ENCODE data around the gene MAP2.

Gene MAP2

DNA sequence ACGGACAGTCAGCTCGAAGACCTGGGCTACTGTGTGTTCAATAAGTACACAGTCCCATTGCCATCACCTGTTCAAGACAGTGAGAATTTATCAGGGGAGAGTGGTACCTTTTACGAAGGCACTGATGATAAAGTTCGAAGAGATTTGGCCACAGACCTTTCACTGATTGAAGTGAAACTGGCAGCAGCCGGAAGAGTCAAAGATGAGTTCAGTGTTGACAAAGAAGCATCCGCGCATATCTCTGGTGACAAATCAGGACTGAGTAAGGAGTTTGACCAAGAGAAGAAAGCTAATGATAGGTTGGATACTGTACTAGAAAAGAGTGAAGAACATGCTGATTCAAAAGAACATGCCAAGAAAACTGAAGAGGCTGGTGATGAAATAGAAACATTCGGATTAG lies 270.9 kb downstream of the MAP2 start:
- FAIRE-seq (no peak), DNase-seq (ENCODE audit: insufficient read length, low spot score) (no peak)

DNA sequence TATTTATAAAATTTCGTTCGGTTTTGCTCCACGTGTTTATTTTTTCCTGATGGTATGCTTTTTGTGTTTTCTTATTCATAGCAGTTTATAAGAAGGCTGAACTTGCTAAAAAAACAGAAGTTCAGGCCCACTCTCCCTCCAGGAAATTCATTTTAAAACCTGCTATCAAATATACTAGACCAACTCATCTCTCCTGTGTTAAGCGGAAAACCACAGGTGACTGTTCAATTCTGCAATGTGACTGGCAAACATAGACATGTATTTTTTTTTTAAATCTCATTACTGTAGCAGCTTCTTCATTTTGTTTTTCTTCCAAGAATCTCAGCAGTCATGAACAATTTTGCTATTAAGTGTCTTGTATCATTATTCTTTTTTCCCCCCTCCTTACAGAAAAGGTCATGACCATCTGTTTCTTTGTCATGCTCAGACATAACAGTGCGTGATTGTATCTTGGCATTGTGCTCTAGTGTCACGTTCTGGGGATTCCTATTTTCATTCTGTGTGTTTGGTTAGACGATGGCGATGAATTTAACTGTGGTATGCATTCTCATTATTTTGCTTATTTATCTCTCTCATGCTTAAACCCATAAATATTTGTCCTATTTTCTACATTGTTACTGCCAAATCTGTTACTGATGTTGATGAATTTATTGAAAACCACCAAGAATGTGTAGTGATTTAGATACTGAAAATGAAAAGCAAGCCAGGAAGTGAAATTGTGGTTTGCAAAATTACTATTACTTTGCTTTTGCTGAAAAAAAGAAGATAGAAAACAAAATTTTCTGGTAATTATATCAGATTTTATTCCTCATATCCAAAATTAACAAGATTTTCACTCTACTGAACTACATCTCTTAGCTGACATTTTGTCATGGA lies 273.2 kb downstream of the MAP2 start:
- peak; percentile 4 for DNase-seq (ENCODE audit: insufficient read length, low spot score)
- FAIRE-seq = peak; percentile 42

DNA sequence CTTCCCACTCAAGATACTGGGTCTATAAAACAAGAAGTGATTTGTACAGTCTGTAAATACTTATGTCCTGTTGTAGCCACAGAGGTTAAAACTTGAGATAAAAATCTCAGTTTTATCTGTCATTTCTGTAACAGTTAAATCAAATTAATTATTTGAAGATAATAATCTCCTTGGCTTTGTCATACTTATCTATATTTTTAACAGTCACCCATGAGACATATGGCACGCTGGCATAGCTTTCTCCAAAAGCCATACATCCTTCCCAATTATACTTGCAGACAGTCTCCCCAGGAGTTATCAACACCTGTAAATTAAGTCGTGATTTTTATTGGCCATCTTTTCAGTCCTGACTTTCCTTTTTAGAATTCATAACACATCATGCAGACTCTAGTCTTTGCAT lies 278.9 kb downstream of the MAP2 start:
- no peak for FAIRE-seq
- no peak for DNase-seq (ENCODE audit: insufficient read length, low spot score)

DNA sequence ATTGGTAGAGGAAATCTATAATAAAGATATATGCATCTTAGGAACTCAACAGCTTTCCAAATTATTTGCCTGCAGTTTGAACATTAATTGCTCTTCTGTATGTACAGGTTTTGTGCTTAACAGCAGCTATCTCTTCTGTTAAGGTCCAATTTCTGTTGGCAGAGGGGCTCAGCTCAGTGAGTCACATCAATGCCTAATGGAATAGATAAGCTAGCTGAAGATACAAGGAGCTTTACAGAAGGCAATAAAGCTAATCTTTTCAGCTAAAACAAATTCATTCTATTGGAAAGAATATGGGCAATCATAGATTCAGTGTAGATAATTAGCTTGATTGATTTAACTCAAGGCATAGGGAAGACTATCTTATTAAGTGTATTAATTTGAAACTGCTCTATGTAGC lies 289.4 kb downstream of the MAP2 start:
- FAIRE-seq = no peak

DNA sequence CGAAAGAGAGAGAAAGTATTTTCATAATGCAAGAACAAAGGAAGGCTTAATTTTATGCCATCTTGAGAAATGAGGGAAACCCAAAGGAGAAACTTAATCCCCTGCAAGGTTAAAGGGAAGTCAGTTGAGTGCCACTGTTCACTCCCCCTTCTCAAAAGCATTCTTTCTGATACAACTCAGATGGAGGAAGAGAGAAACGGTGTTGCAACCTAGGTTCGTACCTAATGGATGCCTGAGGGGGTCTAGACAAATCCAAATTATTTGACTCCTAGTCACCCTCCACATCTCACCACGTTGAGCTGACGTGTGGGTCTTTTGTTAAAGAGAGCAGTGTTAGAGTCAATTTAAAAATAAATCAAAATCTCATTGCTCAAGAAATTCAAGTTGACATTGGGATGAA lies 295.2 kb downstream of the MAP2 start:
- FAIRE-seq (no peak), DNase-seq (ENCODE audit: insufficient read length, low spot score) (no peak)

More for the DNA sequence above, 289.4 kb downstream of the MAP2 start:
- no peak for DNase-seq (ENCODE audit: insufficient read length, low spot score)

DNA sequence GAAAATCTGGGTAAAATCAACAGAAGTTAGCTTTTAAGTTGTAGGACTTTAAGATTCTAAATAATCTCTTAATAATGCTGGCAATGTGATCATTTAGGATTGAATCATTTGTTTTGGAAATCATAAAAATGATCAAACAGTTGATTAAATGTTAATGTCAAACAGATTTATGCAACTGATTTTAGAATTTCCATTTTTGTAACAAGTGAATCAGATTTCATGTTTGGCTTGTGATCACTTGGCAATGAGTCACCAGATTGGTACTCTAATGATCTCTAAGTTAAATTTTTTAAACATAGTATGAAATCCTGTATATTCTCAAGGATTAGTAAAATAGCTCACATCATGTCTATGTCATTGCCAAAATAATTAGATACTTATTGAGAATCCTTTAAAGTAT lies 297.6 kb downstream of the MAP2 start:
- FAIRE-seq = no peak
- DNase-seq (ENCODE audit: insufficient read length, low spot score) = no peak

DNA sequence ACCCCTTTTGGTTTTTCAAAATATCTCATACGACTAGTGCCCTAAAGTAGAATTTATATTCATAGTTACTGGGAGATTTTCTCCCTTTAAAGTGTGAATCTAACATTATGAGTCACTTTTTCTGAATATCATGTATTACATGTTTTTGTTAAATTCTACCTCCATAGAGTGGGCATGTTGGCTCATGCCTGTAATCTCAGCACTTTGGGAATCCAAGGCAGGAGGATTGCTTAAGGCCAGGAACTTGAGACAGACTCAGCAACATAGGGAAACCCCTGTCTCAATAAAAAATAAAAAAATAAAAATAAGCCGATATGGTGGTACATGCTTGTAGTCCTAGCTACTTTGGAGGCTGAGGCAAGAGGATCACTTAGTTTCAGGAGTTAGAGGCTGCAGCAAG lies 302.5 kb downstream of the MAP2 start:
- DNase-seq (ENCODE audit: insufficient read length, low spot score) (no peak), FAIRE-seq (no peak)

DNA sequence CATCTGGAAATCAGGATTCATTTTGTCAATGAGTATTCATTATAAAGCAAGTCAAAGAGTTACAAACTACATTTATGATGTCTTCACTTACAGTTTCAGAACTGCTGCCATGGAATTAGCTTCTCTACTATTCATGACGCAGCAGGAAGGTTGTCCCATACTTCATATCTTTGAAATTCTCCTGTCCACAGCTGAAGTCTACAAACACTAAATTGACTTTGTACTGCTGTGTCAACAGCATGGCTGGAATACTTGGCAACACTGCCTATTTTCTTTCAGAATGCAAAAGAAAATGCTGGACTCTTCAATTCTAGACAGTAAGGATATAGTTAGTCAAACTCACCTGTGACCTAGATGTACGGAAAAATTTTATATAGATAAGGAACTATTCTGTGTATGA lies 303.2 kb downstream of the MAP2 start:
- no peak for DNase-seq (ENCODE audit: insufficient read length, low spot score)
- FAIRE-seq = no peak

DNA sequence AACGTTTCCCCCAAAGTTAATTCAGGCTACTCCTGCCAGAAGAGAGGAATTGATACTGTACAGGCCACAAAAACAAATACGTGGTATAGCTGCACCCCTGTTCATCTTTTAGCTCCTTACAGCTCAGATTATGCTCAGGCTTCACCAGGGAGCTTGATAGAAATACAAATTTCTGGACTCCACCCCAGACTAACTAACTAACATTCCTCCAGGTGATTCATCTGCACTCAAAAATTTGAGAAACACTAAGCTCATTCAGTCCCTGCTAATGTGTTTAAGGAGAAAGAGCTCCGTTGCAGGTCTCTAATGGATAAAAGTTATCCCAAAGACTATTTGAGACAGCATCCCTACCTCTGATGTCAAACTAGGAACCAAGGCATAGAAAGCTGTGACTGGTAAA lies 311.0 kb downstream of the MAP2 start:
- DNase-seq (ENCODE audit: insufficient read length, low spot score) = no peak
- no peak for FAIRE-seq

DNA sequence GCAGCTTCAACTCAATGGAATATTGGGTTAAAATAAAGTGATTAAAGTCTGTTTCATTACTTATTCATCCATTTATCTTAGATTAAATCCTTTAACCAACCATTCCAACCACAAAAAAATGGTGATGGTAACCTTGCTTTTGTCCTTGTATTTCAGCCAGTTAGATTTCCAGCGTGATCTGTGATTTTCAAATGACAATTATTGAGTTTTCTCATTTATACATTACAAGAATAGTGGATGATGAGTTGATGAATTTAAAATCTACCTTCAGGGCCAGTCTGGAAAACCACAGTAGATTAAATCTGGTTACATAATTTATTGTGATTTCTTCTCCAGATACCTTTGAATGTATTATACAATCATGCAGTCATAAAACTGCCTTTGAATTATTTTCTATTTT lies 318.1 kb downstream of the MAP2 start:
- DNase-seq (ENCODE audit: insufficient read length, low spot score) = no peak
- FAIRE-seq = no peak

DNA sequence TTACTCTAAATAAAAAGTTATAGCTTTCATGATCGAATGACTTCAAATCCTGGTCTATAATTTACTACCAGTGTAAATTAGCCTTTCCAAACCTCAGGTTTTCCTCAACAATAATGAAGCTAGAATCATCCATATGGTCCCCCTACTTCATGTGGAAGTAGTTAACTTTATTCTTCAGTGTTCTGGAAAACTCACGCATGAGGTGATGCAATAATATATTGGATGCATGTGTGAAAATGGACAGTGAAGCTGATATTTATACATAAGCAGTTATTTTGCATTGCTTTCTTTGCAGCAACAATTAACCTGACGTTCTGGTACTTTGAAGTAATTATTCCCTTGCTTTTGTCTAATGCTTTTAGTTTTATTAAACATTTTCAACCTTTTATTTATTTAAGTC lies 329.2 kb downstream of the MAP2 start:
- no peak for FAIRE-seq
- no peak for DNase-seq (ENCODE audit: insufficient read length, low spot score)

DNA sequence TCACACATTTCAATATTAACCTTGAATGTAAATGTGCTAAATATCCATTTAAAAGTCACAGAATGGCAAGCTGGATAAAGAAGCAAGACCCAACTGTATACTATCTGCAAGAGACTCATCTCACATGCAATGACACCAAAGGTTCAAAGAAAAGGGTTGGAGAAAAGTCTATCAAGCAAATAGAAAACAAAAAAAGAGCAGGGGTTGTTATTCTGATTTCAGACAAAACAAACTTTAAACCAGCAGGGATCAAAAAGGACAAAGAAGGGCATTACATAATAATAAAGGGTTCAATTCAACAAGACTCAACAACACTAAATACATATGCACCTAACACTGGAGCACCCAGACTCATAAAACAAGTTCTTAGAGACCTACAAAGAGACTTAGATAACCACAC lies 333.3 kb downstream of the MAP2 start:
- DNase-seq (ENCODE audit: insufficient read length, low spot score) (no peak), FAIRE-seq (no peak)

DNA sequence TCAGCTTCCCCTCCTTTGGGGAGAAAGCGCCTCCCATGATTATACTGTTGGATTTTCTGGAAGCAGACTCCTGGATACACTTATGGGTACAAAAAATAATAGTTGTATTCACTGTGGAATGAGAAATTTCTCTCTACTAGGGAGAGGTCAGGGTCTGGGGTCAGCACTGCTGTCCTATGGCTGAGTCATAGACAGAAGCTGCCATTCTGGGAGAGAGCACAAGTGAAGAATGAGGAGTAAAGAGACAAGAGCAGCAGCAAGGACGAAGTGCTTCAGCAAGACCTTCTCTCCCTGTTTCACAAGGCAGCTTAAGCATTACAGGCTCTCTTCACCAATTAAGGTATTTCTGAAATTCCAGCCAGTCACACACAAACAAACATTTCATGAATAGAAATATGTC lies 337.7 kb downstream of the MAP2 start:
- no peak for DNase-seq (ENCODE audit: insufficient read length, low spot score)

DNA sequence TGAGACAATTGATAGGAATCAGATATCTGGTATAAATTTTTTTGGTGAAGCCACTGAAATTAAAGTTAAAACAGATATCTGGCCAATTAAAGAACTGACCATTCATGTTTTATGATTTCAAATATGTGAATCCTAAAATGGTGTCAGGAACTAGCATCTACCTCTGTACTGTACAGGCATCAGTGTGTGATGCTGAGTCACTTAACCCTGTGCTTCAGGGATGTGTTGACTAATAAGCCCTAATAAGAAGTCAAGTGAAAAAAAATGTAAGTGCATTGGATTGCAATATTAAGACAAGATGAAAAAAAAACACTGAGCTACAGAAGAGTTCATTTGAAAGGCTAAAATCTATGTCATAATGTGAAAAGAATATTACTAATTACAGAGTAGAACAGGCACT lies 338.7 kb downstream of the MAP2 start:
- FAIRE-seq (no peak), DNase-seq (ENCODE audit: insufficient read length, low spot score) (no peak)

More for the DNA sequence above, 337.7 kb downstream of the MAP2 start:
- no peak for FAIRE-seq

DNA sequence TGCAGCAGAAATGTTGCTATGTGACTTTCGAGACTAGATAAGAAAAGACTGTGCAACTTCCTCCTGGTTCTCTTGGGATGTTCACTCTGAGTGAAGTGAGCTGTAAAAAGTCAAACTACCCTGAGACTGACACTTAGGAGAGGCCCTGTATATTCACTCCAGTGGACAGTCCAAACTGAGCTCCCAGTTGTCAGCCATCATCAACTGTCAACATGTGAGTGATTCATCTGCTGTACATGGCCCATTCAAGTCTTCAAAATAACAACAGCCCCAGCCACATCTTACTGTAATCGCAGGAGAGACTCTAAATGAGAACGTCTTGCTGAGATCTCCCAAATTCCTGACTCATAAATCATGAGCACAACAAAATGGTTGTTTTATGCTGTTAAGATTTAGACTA lies 339.3 kb downstream of the MAP2 start:
- DNase-seq (ENCODE audit: insufficient read length, low spot score) = no peak

DNA sequence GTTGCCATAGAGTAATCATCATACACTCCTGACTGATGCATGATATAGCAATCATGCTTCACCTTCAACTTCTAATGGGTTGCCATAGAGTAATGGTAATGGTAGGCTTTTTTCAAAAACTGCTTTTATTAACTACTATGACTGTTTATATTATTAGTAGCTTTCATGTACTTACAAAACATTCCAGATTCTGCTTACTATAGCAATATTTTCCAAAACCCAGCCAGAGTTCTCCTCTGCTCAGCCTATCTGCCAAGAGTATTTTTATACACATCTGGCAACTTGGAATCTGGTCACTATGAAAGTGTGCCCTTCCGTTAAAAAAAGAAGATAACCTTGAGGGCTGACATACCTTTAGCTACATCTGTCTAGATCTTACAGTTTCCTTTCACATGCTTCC lies 342.8 kb downstream of the MAP2 start:
- FAIRE-seq (no peak), DNase-seq (ENCODE audit: insufficient read length, low spot score) (no peak)

More for the DNA sequence above, 339.3 kb downstream of the MAP2 start:
- no peak for FAIRE-seq

DNA sequence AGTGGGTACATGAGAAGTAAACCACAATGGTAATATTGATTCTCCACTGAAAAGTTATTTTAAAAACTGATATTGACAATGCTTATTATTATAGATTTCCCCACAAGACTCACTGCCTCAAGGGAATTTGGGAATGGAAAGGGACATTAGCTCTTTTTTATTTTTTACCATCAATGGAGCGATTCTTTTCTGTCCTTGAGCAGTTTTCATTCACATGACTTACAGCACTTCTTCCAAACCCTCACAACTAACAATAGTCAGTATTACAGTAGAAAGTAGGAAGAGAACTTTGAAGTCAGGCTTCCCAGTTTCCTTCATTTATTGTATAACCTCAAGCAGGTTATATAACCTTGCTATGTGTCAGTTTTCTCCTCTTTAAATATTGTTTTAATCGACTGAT lies 343.5 kb downstream of the MAP2 start:
- no peak for DNase-seq (ENCODE audit: insufficient read length, low spot score)
- FAIRE-seq = no peak

DNA sequence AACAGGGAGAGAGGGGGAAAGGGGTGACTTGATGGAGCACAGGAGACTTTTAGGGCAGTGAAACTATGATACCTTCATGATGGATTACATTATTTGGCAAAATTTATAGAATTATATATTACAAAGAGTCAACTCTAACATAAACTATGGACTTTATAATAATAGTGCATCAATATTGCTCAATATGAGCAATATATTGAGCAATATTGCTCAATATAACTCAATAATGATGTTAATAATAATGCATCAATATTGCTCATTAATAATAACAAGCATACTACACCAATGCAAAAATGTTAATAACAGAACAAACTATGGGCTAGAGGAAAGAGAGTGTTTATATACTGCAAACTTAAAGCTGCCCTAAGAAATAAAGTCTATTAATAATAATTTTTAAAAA lies 344.7 kb downstream of the MAP2 start:
- FAIRE-seq (no peak), DNase-seq (ENCODE audit: insufficient read length, low spot score) (no peak)

DNA sequence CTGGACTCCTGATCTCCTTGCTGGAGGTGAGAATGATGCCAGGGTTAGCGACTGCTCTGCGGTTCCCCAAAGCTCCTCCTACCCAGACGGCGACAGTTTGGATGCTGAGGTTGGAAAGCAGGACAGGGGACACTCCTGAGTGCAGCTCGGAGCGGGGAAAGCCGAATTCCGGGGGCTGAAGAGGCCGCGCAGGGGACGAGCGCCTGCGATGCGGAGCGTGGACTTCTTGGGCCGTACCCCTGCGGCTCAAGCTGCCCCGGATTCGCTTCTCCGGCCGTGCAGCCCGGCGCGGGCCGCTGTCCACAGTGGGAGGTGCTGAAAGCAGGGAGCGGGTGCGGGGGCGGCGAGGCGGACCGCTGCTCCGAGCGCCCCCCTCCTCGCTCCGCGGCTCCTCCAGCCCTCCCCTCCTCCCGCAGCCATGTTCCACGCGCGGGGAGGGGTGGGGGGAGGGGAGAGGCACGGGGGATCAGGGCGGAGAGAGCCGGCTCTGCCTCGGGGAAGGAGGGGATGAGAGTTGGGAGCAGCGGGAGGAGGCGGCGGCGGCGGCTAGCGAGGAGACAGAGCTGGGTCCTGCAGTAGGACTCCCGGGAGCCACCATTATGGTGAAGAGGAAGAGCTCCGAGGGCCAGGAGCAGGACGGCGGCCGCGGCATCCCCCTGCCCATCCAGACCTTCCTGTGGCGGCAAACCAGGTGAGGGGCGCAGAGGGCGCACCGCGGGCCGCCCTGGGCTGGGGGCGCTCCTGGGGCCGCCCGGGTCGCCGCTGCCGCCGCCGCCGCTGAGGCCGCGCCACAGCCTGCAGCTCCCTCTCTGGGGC lies 347.8 kb downstream of the MAP2 start, which contains the start of gene UNC80:
TSS of gene UNC80 (plus strand) at position 359 of the 816 bp plus-strand sequence. CDS start at position 600, 241 bp downstream.
- peak; percentile 21 for DNase-seq (ENCODE audit: insufficient read length, low spot score)
- FAIRE-seq = no peak

DNA sequence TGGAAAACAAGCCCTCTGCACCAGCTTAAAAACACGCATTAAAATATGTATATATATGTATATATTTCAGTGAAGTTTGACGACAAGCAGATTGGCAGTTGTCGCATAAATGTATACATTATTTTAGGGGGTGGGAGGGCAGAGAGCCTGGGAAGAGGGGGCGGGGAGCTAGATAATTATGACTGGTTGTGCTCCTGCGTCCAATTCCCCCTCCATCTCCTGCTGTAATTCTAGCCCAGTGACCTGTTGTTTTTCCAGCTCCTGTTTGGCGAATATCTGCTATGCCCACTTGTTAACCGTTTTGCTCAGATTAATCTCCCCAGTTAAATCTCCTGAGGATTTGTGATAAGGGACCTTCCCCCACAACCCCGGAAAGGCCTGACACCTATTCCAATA lies 348.4 kb downstream of the MAP2 start:
- no peak for DNase-seq (ENCODE audit: insufficient read length, low spot score)
- FAIRE-seq = no peak

DNA sequence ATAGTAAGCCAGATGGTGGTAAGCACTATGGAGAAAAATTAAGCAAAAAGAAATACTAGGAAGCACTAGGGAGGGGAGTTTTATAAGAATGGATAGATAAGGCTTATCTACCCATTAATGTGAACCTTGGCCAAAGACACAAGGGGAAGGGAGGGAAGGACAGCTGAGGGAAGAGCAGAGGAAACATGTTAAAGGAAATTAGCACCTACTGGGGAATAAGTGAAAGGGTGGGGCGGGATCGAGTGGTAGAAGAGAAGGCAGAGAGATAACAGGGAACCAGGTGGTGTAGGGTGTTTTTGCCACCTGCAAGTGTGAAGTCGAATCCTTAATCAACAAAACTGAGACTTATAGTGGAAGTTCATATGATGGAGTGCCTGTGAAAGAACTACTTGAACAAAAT lies 349.5 kb downstream of the MAP2 start:
- FAIRE-seq (no peak), DNase-seq (ENCODE audit: insufficient read length, low spot score) (no peak)
